Stimulated activated CD8-positive, alpha-beta memory T cell treated with anti-CD3 and anti-CD28 coated beads, Interleukin-12 subunit alpha, Interleukin-12 subunit beta, amount 100 ng/mL, for 24 hours (primary cell): ENCODE data around the gene SLC1A3.

ENCODE experiments used
- DNase-seq: peaks from one replicate; pipeline ENCODE4 v3.0.0-alpha.2; 2020; ENCODE audit errors: extremely low read depth

The SLC1A3 gene

DNA sequence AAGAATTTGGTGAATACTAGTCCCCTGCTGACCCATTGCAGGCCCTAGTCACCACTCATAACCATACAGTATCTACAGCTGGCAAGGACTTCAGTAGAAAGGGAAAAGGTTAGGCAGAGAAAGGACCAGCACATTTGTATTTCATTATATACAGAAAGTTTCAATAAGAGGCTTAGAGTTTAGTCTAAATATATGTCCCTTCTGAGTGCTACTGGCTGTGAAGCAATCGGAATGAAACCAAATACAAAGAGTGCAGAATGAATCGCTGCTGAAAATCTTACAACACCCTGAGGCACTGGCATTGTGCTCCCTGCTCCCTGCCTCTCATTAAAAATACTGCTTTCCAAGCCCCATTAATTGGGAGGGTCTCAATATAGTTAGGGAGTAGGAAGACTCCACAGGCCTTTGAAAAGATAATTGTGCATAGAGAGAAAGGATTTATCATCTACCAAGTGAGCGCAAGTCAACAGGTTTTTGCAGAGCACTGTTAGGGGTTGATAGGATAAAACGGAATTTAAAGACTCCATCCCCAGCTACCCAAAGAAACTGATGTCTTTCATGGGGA is 110.8 kb downstream of the SLC1A3 start:
- no peak for DNase-seq

DNA sequence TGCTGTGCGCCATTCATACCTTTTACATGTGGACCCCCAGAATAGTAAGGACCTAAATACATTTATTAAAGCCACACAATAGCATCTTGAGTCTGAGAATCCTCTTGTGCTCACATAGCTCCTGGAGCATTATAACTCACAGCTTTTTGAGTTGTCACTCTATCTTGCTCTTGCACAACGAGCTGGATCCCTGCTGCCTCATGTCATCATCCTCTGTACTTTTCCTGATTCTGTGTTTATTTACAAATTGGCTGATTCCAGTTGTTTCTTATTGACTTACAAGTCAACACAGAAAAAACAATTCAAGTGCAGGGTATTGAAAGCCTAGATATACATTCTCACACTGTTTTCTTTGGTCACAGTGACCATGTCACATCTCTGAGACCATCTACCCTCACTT is 112.9 kb downstream of the SLC1A3 start:
- DNase-seq, result no peak

DNA sequence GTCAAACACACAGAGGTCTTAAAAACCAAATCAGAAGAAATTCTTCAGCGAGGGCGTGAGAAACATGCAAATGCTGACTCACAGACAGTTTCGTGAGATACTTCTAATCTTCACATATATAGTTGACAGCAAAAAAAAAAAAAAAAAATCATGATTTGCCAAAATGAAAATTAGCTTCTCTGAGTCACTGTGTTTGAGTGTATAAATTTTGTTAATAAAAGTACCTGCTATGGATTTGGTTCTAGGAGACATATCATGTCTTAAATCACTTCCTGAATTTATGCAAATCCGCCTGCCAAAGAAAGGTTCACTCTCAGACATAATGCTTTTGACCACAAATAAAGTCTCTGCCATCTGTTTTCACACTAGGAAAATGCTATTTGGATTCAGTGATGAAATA is 114.3 kb downstream of the SLC1A3 start:
- no peak for DNase-seq

DNA sequence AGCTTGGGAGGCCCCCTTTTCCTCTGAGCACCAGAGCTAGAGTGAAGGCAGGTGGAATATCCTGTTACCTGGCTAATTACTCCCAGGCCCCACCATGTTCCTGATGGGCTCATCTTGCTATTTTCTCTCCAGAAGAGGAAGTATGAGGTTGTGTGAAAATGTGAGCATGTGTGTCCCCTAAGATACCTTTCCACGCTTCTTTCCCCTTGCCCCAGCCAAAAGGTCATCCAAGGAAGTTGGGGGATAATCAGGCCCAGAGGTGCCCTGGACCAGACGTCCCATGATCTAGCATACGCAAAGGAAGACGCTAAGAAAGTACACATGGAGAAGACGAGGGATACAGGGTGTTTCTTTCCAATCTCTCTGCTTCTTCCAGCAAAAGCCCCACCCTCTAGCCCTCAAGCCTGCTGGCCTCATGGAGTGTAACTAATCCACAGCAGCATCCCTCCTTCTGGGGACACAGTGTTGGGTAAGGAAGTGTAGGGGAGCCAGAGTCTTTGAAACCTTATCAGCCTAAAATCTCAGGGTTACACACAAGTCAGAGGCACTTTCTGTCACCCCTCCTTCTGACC is 115.3 kb downstream of the SLC1A3 start:
- DNase-seq, result no peak

DNA sequence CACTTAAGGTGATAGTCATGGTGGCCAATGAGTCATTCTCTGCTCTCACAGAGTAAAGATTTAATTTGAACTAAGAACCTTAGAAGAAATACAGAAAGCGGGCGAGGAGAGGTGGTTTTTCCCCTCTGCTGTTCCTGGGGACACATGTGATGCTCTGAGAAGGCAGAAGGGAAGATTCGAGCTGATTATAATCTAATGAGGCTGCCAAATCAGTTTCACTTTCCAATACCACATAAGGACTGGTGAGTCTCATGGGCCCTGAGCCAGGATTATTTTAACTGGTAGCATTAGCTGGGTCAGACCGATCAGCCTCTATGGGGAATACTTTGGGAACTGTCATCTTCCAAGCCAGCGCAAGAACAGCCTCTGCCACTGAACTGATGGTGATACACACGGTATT is 116.5 kb downstream of the SLC1A3 start:
- no peak for DNase-seq

DNA sequence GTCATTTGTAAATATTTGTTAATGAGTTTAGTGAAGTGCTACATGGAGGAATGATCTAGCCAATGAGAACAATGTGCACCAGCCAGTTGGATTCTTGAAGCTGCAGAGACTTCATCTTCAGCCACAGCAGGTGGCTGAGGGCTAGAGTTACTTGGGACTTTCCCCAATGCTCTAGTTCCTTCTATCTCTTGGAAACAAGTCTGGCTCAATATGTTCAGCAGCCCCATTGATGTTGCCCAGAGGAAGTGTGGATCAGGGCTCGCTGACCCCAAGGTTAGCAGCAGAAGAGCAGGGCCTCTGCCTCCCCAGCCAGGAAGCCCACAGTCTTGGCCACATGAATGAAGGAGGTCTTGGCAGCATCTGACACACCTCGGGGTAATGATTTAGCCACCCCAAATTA is 117.5 kb downstream of the SLC1A3 start:
- DNase-seq, result no peak

DNA sequence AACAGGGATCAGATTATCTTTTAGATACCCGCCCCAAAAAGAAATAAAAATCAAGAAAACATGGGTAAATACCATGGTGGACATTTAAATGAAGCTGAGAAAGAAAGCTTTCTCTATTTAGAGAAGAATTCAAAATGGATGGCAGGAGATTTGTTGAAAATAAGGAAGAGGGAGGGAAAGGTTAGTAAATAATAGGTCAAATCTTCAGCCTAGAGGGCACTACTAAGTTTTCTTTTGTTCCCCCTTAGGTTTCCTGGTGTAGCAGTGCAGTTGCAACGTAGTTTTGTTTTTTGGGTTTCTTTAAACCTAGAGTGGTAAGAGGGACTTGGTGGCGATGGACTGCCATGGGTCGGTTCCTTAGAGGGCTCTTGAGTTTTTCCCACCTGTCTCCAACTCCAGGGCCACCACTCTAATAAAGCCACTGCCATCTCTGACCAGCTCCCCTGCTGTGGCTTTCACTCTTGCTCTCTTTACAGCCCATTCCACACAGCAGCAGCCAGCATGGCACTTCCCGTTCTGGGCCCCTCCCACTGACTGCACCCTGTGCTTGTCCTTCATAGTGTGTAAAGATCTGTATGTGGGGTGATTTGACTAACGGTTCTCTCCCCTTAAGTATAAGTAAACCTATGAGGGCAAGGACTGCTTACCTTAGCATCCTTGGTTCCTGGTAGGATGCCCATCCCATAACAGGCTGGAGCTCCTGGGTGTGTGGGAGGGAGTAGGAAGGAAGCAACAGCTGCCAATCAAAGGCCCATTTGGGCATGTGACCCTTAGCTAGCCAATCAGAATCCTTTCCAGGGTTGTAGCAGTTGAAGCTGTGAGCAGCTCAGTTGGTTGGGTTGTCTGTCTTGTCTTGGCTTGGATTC is 118.3 kb downstream of the SLC1A3 start:
- DNase-seq, result no peak

DNA sequence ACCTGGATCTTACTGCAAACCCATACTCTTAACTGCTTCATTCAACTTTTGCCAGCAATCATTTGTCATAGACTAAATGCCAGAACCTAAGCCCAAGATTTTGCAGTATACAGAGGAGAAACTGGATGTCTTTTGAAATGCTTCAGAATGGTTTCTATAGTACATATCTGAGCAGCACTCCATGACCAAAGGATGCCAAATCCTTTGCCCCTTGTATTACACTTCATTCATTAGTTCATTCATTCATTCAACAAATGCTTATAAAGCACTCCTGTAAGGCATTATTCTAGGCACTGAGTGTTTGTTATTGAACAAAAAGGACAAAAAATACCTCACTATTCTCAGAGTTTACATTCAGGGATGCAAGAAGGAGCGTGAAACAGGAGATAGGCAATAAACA is 119.9 kb downstream of the SLC1A3 start:
- no peak for DNase-seq

DNA sequence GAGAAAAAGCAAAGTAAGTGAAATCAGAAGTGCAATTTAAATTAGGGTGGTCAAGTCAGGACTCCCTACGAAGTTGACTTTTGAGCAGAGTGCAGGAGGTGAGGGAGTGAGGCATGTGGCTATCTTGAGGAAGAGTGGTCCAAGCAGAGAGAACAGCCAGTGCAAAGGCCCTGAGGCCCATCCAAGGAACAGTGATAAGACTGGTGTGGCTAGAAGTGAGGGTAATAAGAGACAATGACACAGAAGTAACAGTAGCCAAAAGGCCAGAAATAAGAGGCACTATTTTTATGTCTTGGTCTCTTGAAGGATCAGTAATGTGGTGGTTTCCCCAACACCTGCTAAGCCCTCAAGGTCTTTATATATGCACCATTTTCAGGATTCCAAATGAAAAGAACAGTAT is 120.4 kb downstream of the SLC1A3 start:
- DNase-seq, result no peak

DNA sequence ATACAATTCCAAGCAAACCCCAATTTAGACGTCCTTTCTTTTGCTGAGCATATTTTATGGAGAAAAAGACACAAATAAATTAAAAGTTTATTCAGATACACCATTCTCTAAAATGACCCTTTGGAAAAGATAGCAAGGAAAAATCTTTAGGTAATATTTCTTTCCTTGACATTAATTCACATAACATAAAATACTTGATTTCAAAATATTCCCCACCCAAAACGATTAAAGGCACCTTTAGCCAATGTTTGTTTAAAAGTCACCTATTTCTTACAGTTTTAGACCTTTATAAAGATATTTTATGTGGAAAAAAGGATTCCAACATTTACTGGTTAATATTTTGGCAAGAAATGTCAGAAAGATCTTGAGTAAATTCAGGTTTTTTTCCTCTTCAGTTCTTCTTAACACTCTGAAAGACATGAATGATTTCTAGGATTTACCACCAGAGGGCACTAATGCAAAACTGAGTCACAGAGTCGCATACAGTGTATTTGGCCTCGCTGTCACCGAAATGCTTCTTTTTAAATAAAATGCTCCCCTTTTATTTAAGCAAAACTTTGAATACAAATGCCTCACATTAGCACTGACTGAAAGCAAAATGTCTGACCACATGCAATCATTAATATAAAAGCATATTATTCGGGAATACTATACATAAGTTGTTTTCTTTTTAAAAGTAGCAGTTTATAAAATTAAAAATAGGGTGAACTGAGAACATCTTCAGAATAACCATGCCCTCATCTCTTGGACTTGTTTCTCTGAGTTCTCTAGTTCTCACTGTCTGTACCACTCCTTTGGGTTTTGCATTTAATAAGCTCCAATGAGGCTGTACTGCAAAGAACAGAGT is 122.5 kb downstream of the SLC1A3 start:
- DNase-seq, result no peak

DNA sequence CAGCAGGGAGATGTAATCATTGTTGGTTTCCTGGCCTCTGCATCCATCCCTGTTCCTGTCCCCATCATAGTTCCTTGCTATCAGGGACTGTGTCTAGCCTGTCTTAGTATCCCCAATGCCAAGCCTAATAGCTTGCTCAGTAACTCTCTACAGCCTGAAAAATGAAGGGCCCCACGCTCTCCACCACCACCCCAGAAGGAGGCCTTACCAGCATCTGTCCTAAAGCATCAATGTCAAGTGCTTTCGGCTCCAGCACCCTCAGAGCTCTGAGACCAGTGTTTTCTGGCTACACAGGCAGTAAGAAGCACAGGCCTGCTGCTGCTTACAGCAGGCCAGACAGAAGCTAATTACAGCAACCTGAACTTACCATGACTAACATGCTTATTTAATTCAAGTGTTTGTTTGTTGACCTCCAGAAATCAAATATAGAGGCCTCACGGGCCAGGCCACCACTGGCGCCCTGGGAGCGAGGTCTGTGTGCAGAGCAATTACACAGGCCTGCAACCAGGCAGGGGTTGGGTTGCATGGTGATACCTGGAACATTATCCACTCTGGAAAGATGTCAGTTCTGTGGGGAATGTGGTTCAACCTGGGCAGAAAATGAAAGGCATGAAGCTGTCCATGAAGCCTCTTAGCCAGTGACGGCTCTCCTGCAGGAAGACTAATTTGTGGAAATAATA is 124.3 kb downstream of the SLC1A3 start:
- DNase-seq, result no peak

DNA sequence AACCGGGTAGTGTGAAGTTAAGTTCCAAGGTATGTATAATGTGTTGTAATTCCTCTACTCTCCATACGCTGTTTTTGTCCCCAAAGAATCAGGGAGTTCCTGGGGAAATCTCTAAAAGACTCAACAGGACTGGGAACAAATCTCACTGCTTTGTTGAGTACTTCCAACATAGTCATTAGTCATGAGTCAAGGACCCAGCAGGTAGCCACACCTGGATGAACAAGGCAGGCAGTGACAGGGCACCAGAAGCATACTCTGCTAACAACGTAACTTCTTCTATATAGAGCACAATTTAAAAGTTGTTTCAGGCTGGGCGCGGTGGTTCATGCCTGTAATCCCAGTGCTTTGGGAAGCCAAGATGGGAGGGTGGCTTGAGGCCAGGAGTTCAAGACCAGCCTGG is 126.8 kb downstream of the SLC1A3 start:
- DNase-seq, result no peak

DNA sequence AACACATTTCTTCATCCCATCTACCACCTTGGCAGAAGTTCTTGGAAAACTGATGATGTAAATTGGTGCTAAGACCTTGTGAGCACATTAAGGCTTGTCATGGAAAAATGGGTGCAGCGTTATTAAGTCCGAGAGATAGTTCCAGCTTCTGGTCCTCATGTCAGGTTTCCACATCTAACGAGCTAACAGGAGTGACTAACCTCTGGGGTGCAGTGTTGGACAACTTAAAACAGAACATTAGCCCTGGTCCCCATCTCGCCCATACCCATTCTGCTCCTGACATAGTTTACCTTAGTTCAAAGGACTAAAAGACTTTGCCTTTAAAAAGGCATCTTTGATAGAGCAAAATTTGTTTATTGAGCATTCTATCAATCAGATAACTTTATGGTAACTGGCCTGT is 128.0 kb downstream of the SLC1A3 start:
- no peak for DNase-seq

DNA sequence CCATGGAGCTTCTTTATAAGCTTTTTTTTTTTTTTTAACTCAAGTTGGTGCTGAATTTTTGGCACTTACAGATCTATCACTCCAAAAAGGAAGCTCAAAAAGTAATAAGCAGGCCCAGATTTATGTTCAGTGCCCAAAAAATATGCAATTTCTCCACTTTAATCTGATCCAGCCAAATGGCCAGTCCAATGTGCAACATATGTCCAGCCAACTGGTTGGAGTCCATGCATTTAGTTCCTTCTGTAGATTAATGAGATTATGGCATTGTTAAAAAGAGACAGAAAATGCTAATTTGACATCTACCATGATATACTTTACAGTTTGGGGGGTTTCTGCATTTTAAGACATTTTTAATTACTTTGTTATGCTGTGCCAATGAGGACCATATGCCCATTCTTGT is 129.5 kb downstream of the SLC1A3 start:
- DNase-seq, result no peak
